GM12891 (cell line): ENCODE measurements around the gene CMC1.

ENCODE experiments used
- POLR2A ChIP-seq: IDR thresholded peaks from 2 replicates; pipeline ENCODE4 v1.6.1; 2011; ENCODE audit warnings: low read depth, low read length, control low read depth
- POLR2AphosphoS5 ChIP-seq: IDR thresholded peaks from 2 replicates; pipeline ENCODE4 v1.6.1; 2011; ENCODE audit warnings: low read depth, low read length, control low read depth

DNA sequence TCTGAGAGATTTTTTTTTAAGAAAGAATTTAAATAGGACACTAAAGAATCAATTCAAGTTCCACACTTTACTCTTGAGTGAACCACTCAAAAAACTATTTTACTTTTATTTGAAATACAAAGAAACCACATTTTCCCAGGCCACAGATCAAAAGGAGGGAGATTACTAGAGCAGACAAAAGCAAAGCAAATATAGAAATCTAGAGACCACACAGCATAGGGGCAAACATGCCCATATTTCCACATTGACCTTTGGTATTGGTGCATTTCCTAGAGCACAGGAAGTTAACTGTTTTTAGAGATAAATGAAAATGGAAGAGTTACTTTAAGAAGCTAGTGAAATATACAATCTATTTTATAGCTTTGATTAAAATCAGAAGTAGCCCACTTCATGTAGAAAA lies 79.6 kb downstream of the CMC1 start:
- TF ChIP-seq POLR2AphosphoS5: no peak
- no peak for TF ChIP-seq POLR2A
